Measurements from ENCODE around the gene CAB39. TPM values are rescaled to one million over a fixed set of nuclear protein-coding genes. Genes with fewer than 3 reads are reported as not detected.

The CAB39 gene
- total RNA-seq, 1 donor from 2014 or later = 92.2 TPM

GRCh38 chr2:230672836-230673235 lies 39.8 kb upstream of the CAB39 start:
- Histone ChIP-seq H3K9me3 (replicated peaks) (peaks cover 4% of the 10 kb centered on the region), H3K4me3 (no peak overlapping the region), H3K27me3 (ENCODE audit: low read depth) (no peaks in the 10 kb centered on the region), H3K27ac (replicated peaks) (no peak overlapping the region), H3K4me1 (peaks cover 16% of the 10 kb centered on the region), H3K36me3 (no peaks in the 10 kb centered on the region)
- no peak for DNase-seq
- no peak for TF ChIP-seq CTCF (IDR thresholded peaks at IDR 0.05; ENCODE audit: borderline replicate concordance)
- intact Hi-C loops (cut with micrococcal nuclease) = no loop called here

DNA sequence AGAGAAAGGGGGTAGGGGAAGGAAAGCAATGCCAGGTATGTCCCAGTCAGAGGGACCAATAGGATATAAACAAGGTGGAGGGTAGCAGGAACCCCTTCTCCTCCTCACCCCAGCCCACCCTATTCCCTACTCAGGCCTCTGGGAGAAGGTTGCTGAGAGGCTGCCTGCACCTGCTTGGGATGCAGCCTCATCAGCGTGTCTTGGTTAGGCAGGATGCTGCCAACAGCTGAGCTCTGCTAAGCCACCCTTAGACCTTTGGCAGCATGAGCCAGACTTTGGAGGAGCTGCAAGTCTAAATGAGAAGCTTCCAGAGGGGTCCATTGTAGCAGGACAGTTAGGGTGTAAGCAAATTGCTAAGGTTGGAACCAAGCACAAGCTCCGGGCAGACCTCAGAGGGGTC lies 38.2 kb upstream of the CAB39 start:
- no peak for TF ChIP-seq CTCF (IDR thresholded peaks at IDR 0.05; ENCODE audit: borderline replicate concordance)
- Histone ChIP-seq H3K36me3 (no peaks in the 10 kb centered on the region), H3K27me3 (ENCODE audit: low read depth) (no peaks in the 10 kb centered on the region), H3K9me3 (replicated peaks) (peaks cover 15% of the 10 kb centered on the region), H3K4me3 (no peak overlapping the region), H3K27ac (replicated peaks) (no peak overlapping the region), H3K4me1 (peaks cover under 1% of the 10 kb centered on the region)
- intact Hi-C loops (cut with micrococcal nuclease) = no loop called here
- DNase-seq = no peak

- Histone ChIP-seq H3K27me3 (ENCODE audit: low read depth) (no peaks in the 10 kb centered on the region), H3K27ac (replicated peaks) (no peak overlapping the region), H3K4me3 (no peak overlapping the region), H3K4me1 (no peaks in the 10 kb centered on the region), H3K36me3 (no peaks in the 10 kb centered on the region), H3K9me3 (replicated peaks) (peaks cover 15% of the 10 kb centered on the region)
- no peak for DNase-seq
- no peak for TF ChIP-seq CTCF (IDR thresholded peaks at IDR 0.05; ENCODE audit: borderline replicate concordance)
- intact Hi-C loops (cut with micrococcal nuclease) = no loop called here
Observed at GRCh38 chr2:230674966-230675672, 37.5 kb upstream of the CAB39 start.

- Histone ChIP-seq H3K4me1 (peaks cover 7% of the 10 kb centered on the region), H3K36me3 (no peaks in the 10 kb centered on the region), H3K9me3 (replicated peaks) (peaks cover 15% of the 10 kb centered on the region), H3K4me3 (no peak overlapping the region), H3K27ac (replicated peaks) (no peak overlapping the region), H3K27me3 (ENCODE audit: low read depth) (no peaks in the 10 kb centered on the region)
- DNase-seq = no peak
- intact Hi-C loops (cut with micrococcal nuclease) = no loop called here
- TF ChIP-seq CTCF (IDR thresholded peaks at IDR 0.05; ENCODE audit: borderline replicate concordance) = no peak
Observed at GRCh38 chr2:230676546-230676945, 36.1 kb upstream of the CAB39 start.

DNA sequence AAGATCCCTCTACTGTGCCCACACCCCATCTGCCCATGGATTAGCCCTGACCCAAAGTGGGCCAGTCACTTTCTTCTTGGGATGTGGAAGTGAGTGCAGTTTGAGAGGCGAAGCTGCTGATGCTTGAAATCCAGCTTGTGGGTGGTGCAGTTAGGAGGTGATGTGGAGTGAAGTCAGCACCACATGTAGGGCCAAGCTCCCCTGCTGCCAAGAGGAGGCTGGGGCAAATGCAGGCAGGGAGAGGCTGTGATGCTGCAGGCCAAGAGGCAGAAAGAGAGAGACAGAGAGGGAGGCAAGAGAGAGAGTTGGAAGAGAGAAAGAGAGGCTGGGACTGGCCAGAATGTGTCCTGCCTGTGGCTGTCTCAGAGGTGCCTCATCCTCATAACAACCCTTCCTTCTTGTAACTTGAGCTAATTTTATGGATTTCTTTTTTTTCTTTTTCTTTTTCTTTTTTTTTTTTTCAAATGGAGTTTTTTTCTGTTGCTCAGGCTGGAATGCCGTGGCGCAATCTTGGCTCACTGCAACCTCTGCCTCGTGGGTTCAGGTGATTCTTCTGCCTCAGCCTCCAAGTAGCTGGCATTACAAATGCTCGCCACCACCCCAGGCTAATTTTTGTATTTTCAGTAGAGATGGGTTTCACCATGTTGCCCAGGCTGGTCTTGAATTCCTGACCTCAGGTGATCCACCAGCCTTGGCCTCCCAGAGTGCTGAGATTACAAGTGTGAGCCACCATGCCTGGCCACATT lies 35.3 kb upstream of the CAB39 start:
- H3K9me3 ChIP-seq (replicated peaks) = peaks cover 15% of the 10 kb centered on the region
- H3K27me3 ChIP-seq (ENCODE audit: low read depth) = no peaks in the 10 kb centered on the region
- intact Hi-C loops (cut with micrococcal nuclease) = no loop called here
- H3K36me3 ChIP-seq = no peaks in the 10 kb centered on the region
- DNase-seq = no peak
- no peak overlapping the region for H3K4me3 ChIP-seq
- H3K27ac ChIP-seq (replicated peaks) = no peak overlapping the region
- TF ChIP-seq CTCF (IDR thresholded peaks at IDR 0.05; ENCODE audit: borderline replicate concordance) = no peak
- H3K4me1 ChIP-seq = peaks cover 7% of the 10 kb centered on the region

All from left ventricle myocardium inferior (tissue), 1 donor.